Measurements from ENCODE around the gene IPO11.
"Not testable (repeated sequence)": the region's sequence is repeated elsewhere in the genome, so short reads cannot be mapped to it uniquely, and the experiment has no call there.

Gene IPO11

DNA sequence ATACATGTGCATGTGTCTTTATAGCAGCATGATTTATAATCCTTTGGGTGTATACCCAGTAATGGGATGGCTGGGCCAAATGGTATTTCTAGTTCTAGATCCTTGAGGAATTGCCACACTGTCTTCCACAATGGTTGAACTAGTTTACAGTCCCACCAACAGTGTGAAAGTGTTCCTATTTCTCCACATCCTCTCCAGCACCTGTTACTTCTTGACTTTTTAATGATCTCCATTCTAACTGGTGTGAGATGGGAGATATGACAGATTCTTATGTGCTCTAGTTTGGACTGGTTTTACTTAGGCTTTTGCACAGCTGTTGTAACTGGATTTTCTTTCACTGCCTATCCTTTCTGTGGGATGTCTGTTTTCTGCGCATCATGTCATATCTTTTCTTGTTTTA, 108.2 kb downstream of the IPO11 start:
- not testable (repeated sequence) for DNase-seq

DNA sequence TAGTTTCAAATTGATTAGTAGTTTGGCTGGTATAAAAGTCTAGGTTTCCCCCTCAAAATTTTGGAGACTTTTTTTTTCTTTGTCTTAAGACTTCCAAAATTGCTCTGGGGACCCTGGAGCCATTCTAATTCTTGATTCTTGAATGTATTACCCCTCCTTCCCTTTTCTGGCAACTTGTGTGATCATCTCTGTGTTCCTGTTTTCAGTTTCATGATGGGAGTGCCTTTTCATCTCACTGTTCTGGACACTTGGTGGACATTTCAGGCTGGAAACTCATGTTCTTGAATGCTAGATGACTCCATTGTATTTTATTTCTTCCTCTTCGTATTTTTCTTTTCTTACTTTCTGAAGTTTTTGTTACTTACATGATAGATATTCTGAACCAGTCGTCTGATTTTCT, 108.8 kb downstream of the IPO11 start:
- DNase-seq, result no peak

GRCh38 chr5:62522811-62523210, 110.2 kb downstream of the IPO11 start:
- no peak for DNase-seq

GRCh38 chr5:62533597-62533996, 121.0 kb downstream of the IPO11 start:
- DNase-seq, result no peak

- DNase-seq, result no peak
These were observed 122.1 kb downstream of the IPO11 start for GRCh38 chr5:62534461-62535236.

DNA sequence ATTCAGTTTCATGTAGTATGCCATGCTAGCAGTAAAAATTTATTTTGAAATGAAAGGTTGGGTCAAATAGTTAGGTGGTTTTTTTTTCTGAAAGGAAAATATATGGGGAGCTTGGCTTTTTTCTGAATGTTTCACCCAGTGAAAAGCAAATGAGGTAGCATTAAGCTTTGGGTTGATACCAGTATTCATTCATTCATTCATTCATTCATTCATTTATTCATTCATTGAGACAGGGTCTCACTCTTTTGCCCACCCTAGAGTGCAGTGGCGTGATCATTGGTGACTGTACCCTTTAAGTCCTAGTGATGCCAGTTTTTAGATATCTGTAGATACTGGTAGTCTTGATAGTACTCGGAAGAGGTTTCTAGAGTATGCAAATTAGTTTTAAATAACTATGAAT, 123.7 kb downstream of the IPO11 start:
- DNase-seq, result no peak

DNA sequence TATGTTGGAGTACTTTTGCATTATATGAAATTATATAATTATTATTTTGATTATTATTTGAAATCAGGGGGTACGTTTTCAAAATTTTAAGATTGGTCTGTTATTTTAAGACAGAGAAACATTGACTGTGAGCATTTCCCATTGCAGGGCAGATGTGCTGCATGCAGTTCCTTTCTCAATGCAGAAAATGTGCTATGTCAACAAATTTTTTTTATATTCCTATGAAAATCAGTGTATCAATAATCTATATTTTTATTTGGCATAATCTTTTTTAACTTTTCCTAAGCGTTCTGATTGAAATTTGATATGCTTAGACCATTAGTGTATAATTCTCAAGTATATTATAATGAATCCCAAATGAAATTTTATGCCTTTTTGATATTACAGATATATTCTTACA, 124.2 kb downstream of the IPO11 start:
- DNase-seq, result no peak

DNA sequence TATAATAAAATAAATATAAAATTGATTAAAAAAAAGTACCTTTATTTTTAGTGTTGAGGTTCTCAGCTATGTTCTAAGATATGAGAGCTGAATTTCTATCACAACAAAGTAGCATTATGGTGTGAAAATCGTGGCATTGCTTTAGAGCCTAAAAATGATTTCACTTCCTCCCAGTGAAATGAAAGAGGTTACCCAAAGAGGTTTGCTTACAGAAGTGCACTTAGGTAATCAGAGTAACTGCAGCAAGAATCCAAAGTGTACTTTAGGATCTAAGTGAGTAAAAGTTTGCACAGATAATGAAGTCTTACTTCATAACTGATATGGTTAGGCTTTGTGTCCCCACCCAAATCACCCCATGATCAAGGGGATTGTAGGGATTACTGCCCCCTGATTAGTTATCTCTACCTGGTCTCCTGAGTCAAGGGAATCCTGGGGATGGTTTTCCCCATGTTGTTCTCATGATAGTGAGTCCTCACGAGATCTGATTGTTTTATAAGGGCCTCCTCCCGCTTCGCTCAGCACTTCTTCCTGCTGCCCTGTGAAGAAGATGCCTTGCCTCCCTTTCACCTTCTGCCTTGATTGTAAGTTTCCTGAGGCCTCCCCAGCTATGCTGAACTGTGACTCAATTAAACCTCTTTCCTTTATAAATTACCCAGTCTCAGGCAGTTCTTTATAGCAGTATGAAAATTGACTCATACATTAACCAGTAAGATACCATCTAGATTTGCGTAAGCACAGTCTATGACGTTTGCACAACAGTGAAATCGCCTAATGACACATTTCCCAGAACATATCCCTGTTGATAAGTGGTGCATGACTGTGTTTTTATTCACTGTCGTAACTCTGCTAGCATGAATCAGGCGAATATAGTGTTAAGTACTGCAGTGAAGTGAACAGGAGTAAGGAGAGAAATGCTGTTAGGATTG, 125.7 kb downstream of the IPO11 start:
- peak; percentile 2 for DNase-seq

DNA sequence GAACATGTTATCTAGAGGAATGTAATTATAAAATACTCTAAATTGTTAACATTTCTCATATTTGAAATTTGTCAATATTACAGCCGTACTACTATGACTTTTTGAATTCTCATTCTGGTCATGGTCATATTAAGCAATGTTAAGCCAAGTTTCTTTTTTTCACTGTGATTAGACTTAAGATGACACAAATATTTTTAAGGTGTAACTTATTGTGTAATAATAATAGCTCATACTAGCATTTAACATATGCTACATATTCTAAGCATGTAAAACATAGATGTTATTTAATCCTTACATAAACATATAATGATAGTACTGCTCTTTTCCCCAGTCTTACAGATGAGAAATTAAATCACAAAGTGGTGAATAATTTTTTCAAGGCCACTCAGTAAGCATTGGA, 130.2 kb downstream of the IPO11 start:
- no peak for DNase-seq

DNA sequence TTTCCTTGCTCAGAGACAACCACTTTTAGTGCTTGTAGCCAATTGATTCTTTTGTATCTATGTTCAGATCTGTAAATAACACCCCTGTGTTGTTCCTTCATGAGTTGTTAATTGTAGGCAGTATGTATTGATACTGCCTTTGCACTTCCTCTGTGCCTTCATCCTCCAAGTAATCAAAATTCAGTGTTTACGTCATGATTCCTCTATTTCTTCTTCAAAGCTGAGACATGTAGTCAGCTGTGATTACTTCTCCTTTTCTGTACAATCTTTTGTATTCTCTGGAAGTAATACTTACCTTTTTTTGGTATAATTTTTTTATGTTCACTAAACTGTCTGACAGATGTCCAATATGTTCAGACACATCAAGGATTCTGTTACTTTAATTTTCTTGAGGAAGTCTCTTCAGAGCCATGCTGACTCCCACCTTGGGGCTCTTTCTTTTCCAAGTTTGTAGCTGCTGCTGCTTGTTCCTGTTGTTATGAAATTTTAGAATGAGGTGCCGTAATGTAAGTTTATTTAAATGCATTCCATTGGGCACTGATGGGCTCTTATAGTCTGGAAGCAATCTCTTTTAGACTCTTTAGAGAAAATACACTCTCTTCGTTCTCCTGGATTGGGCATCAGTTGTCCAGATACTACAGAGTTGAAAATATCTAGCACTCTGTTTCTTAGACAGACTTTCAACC, 135.5 kb downstream of the IPO11 start:
- no peak for DNase-seq

DNA sequence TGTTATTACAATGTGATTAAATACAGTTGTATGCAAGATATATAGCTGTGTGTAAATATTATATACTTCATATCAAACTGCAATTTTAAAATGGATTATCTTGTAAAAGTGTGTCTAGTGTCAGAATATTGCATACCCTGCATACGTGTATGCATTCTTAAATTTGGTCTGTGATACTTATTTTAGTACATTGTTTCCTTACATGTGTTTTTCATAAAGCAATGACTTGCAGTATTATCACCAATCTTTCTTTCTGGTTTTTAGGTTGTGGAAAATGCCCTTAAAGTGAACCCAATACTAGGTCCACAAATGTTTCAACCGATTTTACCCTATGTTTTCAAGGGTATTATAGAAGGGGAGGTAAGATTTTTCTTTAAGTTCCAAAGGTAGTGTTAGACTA, 137.5 kb downstream of the IPO11 start:
- no peak for DNase-seq

- DNase-seq, result no peak
These were observed 143.4 kb downstream of the IPO11 start for GRCh38 chr5:62555930-62556329.

DNA sequence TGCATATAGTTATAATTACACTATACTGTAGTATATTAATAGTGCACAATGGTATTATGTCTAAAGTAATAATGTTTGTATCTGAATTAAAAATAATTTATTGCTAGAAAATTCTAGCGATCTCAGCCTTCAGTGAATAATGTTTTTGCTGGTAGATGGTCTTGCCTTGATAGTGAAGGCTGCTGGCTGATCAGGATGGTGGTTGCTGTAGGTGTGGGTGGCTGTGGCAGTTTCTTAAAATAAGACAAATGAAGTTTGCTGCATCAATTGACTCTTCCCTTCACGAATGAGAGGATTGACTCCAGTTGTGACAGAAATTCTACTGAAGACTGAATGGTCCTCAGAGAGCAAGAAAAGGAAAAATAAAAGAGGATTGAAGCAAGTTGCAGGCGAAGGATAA, 146.4 kb downstream of the IPO11 start:
- DNase-seq, result no peak

DNA sequence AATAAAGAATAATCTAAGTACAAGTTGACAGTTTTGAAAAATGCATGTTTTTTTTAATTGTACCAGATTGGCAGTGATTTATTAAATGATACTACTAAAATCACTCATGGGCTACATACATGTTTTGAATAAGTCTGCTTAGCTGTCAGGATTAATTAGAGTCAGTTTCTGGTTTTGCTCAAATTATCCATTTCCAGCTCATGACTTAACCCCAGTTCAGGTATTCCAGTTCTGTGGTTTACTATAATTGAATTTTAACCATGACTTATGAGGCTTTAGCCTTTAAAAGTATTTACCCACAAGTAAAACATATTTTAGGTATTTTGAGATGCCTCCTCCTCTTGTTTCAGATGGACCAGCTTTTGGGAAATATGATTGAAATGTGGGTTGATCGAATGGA, 148.2 kb downstream of the IPO11 start:
- DNase-seq, result no peak

GRCh38 chr5:62561896-62562295, 149.3 kb downstream of the IPO11 start:
- DNase-seq, result no peak

GRCh38 chr5:62562867-62563266, 150.3 kb downstream of the IPO11 start:
- DNase-seq, result no peak

- no peak for DNase-seq
These were observed 151.5 kb downstream of the IPO11 start for GRCh38 chr5:62564101-62564500.

DNA sequence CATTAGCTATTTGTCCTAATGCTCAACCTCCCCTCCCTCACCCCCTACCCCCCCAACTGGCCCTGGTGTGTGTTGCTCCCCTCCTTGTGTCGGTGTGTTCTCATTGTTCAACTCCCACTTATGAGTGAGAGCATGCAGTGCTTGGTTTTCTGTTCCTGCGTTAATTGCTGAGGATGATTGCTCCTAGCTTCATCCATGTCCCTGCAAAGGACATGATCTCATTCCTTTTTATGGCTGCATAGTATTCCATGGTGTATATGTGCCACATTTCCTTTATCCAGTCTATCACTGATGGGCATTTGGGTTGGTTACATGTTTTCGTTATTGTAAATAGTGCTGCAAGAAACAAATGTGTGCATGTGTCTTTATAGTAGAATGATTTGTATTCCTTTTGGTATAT, 153.2 kb downstream of the IPO11 start:
- not testable (repeated sequence) for DNase-seq

GRCh38 chr5:62568143-62568542, 155.6 kb downstream of the IPO11 start:
- DNase-seq, result no peak

GRCh38 chr5:62568800-62569432, 156.4 kb downstream of the IPO11 start:
- DNase-seq, result no peak

- DNase-seq, result no peak
These were observed 156.9 kb downstream of the IPO11 start for GRCh38 chr5:62569470-62569869.

- no peak for DNase-seq
These were observed 160.5 kb downstream of the IPO11 start for GRCh38 chr5:62572918-62573514.

GRCh38 chr5:62574599-62574998, 162.0 kb downstream of the IPO11 start:
- no peak for DNase-seq

Measured in NK-92 treated with Interleukin-12 subunit alpha and Interleukin-12 subunit beta, amount 100 ng/mL, for 24 hours (cell line).